Measurements from ENCODE around the gene UBR3.

UBR3 gene

DNA sequence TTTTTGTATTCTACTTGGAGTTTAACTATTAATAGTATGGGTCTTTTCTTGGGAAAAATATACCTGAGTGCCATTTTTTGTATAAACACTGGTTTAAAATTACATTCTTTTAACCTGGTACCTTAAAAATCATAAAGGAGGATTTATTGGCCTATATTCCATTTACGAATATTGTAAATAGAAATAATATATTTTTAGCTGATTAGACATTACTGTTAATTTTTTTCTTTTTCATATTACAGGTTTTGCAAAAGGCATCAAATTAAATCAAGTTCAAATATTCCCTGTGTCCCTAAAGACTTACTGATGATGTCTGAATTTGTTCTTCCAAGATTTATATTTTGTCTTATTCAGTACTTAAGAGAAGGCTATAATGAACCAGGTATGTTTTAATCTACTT, 44.7 kb downstream of the UBR3 start:
- no peak for DNase-seq (ENCODE audit: low spot score)
- Histone ChIP-seq H3K36me3 (ENCODE audit: low read depth) (peaks cover 4% of the 10 kb centered on the region; the same call in 1 of the 2 replicates), H3K9me3 (ENCODE audit: severe bottlenecking) (no peaks in the 10 kb centered on the region), H3K4me1 (ENCODE audit: insufficient read depth, poor library complexity, severe bottlenecking) (no peaks in the 10 kb centered on the region), H3K4me3 (ENCODE audit: severe bottlenecking) (no peak overlapping the region), H3K27ac (ENCODE audit: poor library complexity, severe bottlenecking) (no peak overlapping the region), H3K27me3 (ENCODE audit: insufficient read depth, poor library complexity, severe bottlenecking) (no peaks in the 10 kb centered on the region)
- TF ChIP-seq, protein P1, sequence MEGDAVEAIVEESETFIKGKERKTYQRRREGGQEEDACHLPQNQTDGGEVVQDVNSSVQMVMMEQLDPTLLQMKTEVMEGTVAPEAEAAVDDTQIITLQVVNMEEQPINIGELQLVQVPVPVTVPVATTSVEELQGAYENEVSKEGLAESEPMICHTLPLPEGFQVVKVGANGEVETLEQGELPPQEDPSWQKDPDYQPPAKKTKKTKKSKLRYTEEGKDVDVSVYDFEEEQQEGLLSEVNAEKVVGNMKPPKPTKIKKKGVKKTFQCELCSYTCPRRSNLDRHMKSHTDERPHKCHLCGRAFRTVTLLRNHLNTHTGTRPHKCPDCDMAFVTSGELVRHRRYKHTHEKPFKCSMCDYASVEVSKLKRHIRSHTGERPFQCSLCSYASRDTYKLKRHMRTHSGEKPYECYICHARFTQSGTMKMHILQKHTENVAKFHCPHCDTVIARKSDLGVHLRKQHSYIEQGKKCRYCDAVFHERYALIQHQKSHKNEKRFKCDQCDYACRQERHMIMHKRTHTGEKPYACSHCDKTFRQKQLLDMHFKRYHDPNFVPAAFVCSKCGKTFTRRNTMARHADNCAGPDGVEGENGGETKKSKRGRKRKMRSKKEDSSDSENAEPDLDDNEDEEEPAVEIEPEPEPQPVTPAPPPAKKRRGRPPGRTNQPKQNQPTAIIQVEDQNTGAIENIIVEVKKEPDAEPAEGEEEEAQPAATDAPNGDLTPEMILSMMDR (IDR thresholded peaks at IDR 0.05; ENCODE audit: poor library complexity, severe bottlenecking) = no peak
- ATAC-seq (ENCODE audit: low read depth) = no peak

GRCh38 chr2:169877398-169877797, 50.1 kb downstream of the UBR3 start:
- DNase-seq (ENCODE audit: low spot score) (no peak), ATAC-seq (ENCODE audit: low read depth) (peak; percentile 52; the same call in 1 of the 3 replicates)
- no peaks in the 10 kb centered on the region for H3K27me3 ChIP-seq (ENCODE audit: insufficient read depth, poor library complexity, severe bottlenecking)
- H3K4me1 ChIP-seq (ENCODE audit: insufficient read depth, poor library complexity, severe bottlenecking) = no peaks in the 10 kb centered on the region
- H3K9me3 ChIP-seq (ENCODE audit: severe bottlenecking) = no peaks in the 10 kb centered on the region
- H3K36me3 ChIP-seq (ENCODE audit: low read depth) = peaks cover 4% of the 10 kb centered on the region; the same call in 1 of the 2 replicates
- H3K27ac ChIP-seq (ENCODE audit: poor library complexity, severe bottlenecking) = no peak overlapping the region
- TF ChIP-seq, protein P1 (IDR thresholded peaks at IDR 0.05; ENCODE audit: poor library complexity, severe bottlenecking) = peak; percentile 54
- no peak overlapping the region for H3K4me3 ChIP-seq (ENCODE audit: severe bottlenecking)

DNA sequence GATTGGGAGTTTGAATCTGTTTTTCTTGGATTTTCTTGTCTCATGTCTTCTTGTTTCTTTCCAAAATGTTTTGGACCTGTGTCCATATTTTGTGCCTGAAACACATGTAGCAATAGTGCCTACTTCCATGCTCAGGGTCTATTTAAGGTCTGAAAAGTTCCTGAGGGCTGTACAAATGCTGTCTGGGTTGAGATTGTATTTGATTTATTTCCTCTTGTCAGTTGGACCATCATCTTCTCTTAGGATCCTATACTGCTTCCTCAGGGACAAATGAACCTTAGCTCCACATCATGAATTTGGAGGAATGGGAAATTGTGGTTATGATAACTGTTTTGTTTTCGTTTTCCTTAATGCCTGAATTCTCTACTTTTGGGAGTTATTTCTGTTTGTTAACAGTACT, 59.9 kb downstream of the UBR3 start:
- DNase-seq (ENCODE audit: low spot score) (no peak), ATAC-seq (ENCODE audit: low read depth) (no peak)
- H3K27me3 ChIP-seq (ENCODE audit: insufficient read depth, poor library complexity, severe bottlenecking) = no peaks in the 10 kb centered on the region
- H3K27ac ChIP-seq (ENCODE audit: poor library complexity, severe bottlenecking) = no peak overlapping the region
- H3K4me1 ChIP-seq (ENCODE audit: insufficient read depth, poor library complexity, severe bottlenecking) = peaks cover 9% of the 10 kb centered on the region
- TF ChIP-seq, protein P1 (IDR thresholded peaks at IDR 0.05; ENCODE audit: poor library complexity, severe bottlenecking) = no peak
- no peak overlapping the region for H3K4me3 ChIP-seq (ENCODE audit: severe bottlenecking)
- peaks cover 7% of the 10 kb centered on the region; the same call in 1 of the 2 replicates for H3K36me3 ChIP-seq (ENCODE audit: low read depth)
- H3K9me3 ChIP-seq (ENCODE audit: severe bottlenecking) = no peaks in the 10 kb centered on the region

- H3K4me3 ChIP-seq (ENCODE audit: severe bottlenecking) = no peak overlapping the region
- H3K27ac ChIP-seq (ENCODE audit: poor library complexity, severe bottlenecking) = no peak overlapping the region
- peaks cover 22% of the 10 kb centered on the region for H3K36me3 ChIP-seq (ENCODE audit: low read depth)
- no peaks in the 10 kb centered on the region for H3K27me3 ChIP-seq (ENCODE audit: insufficient read depth, poor library complexity, severe bottlenecking)
- ATAC-seq (ENCODE audit: low read depth) (peak; percentile 63), DNase-seq (ENCODE audit: low spot score) (no peak)
- H3K4me1 ChIP-seq (ENCODE audit: insufficient read depth, poor library complexity, severe bottlenecking) = peaks cover 9% of the 10 kb centered on the region
- TF ChIP-seq, protein P1 (IDR thresholded peaks at IDR 0.05; ENCODE audit: poor library complexity, severe bottlenecking) = no peak
- no peaks in the 10 kb centered on the region for H3K9me3 ChIP-seq (ENCODE audit: severe bottlenecking)
Observed at GRCh38 chr2:169891593-169892298, 64.5 kb downstream of the UBR3 start.

GRCh38 chr2:169892951-169893350, 65.7 kb downstream of the UBR3 start:
- no peak for ATAC-seq (ENCODE audit: low read depth)

More at GRCh38 chr2:169892951-169893350, 65.7 kb downstream of the UBR3 start:
- Histone ChIP-seq H3K36me3 (ENCODE audit: low read depth) (peaks cover 24% of the 10 kb centered on the region), H3K4me1 (ENCODE audit: insufficient read depth, poor library complexity, severe bottlenecking) (peaks cover 9% of the 10 kb centered on the region), H3K27me3 (ENCODE audit: insufficient read depth, poor library complexity, severe bottlenecking) (no peaks in the 10 kb centered on the region), H3K4me3 (ENCODE audit: severe bottlenecking) (no peak overlapping the region), H3K27ac (ENCODE audit: poor library complexity, severe bottlenecking) (no peak overlapping the region), H3K9me3 (ENCODE audit: severe bottlenecking) (no peaks in the 10 kb centered on the region)
- TF ChIP-seq, protein P1 (IDR thresholded peaks at IDR 0.05; ENCODE audit: poor library complexity, severe bottlenecking) = no peak
- no peak for DNase-seq (ENCODE audit: low spot score)

Data from RWPE2 (cell line).